MV-4-11 (cell line): Measurements from ENCODE around the gene NAPB.
"Not testable (repeated sequence)": the region's sequence is repeated elsewhere in the genome, so short reads cannot be mapped to it uniquely, and the experiment has no call there.

Experiments used
- DNase-seq: peaks from one replicate; lab custom pipeline; 2025; lab: John Stamatoyannopoulos, UW

NAPB gene

DNA sequence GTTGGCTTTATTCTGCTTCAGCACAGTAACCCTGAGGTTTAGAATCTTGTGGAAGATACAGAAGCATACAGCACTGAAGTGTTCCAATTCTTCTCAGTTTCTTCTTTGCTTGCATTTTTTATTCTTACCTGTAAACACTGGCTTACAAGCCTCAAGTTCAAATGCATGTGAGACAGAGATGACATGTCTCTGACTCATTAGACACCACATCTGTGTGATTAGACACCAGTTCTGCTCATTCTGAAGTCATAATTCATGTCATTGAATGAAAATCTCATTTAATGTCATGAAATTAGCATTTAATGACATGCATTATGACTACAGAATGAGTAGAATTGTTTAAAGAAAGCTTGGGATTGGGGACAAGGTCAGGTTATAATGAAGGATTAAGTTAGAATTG, 53.5 kb downstream of the NAPB start:
- no peak for DNase-seq

DNA sequence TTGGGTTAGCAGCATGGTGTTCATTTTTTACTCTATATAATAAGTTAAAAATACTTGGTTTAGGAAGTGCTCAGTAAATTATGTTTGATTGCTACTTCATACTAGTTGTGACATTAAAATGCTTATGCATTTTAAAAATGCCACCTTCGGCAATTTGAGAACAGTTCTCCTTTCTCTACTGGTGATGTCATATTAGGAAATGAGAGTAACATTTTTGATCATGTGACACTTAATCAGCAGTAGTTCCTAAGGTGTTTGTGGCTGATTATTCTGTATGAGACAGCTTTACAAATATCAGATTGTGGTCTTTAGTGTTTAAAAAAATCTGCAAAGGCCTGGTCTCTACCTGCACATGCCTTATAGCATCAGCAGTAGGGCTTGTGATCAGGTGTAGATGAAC, 54.9 kb downstream of the NAPB start:
- peak; percentile 62 for DNase-seq

DNA sequence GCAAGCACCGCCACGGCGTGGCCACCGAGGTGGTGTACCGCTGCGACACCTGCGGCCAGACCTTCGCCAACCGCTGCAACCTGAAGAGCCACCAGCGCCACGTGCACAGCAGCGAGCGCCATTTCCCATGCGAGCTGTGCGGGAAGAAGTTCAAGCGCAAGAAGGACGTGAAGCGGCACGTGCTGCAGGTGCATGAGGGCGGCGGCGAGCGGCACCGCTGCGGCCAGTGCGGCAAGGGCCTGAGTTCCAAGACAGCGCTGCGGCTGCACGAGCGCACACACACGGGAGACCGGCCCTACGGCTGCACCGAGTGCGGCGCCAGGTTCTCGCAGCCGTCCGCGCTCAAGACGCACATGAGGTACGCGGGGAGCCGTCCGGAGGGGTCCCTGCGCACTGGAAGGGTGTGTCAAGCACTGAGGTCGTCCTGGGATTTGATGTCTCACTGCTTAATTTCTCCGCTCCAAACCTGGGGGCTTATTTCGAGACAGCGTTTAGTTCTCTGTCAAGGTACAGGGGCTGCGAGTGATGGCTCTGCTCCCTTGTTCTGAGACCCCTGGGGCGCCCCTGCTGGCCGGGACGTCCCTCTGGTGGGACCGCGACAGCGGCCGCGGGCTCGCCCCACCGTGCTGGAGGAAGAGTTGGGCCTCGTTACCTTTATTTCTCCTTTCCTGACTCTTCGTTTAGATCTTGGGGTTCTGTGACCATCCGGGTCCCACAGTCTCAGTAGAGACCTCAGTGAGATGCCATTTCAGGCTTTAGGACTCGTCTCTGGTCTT, 55.7 kb downstream of the NAPB start:
- no peak for DNase-seq

DNA sequence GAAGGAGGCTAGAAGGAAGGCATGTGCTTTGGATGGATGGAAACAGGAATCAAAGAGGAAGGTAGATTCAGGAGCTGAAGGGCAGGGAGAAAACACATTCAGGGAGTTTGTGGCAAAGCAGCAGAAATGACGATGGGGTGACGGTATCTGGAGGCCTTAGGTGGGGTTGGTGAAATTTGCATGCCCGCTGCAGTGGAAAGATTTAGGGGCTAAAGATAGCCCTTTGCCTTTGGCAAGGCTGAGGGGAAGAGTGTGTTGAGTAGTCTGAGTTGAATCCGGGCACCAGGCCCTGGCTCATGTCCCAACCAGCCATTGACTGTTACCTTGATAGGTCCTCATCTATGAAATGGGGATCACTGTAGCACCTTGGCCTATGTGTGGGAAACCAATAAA, 58.0 kb downstream of the NAPB start:
- DNase-seq, result no peak

DNA sequence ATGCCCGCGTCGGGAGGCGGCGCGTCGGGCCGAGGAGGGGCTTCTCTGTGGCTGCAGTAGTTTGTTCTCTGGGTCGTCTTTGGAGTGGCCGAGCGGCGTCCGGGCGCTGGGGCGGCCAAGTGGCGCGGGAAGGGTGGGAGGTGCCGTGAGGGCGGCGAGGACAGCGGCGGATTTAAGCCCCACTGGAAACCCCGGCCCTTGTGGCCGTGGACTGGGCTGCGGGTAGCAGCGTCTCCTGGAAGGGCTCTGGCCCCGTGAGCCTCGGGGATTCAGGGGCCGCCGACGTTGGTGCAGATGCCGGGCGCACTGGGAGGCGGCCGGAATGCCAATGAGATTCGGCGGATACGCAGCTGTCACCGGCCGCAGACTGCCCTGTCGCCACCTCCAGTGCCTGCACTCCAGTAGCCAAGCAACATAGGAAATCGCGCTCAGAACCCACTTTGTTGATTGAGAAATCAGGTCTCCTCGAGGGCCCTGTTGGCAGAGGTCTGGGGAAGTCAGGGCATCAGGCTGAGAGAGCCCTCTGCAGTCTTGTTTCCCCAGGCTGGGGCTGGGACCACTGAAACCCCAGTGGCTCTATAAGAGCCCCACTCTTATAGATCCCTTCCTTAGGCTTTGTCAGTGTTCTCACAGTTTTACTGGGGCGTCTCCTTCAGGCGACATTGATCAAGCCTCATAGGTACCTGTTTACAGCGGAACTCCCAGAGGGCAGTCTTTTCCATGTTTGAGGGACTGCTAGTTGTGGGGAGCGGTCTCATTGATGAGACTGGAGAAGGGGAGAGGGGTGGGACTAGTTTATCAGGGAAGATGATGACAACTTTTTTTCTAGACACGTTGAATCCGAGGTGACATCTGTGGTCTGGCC, 58.7 kb downstream of the NAPB start:
- DNase-seq, result peak; percentile 77

DNA sequence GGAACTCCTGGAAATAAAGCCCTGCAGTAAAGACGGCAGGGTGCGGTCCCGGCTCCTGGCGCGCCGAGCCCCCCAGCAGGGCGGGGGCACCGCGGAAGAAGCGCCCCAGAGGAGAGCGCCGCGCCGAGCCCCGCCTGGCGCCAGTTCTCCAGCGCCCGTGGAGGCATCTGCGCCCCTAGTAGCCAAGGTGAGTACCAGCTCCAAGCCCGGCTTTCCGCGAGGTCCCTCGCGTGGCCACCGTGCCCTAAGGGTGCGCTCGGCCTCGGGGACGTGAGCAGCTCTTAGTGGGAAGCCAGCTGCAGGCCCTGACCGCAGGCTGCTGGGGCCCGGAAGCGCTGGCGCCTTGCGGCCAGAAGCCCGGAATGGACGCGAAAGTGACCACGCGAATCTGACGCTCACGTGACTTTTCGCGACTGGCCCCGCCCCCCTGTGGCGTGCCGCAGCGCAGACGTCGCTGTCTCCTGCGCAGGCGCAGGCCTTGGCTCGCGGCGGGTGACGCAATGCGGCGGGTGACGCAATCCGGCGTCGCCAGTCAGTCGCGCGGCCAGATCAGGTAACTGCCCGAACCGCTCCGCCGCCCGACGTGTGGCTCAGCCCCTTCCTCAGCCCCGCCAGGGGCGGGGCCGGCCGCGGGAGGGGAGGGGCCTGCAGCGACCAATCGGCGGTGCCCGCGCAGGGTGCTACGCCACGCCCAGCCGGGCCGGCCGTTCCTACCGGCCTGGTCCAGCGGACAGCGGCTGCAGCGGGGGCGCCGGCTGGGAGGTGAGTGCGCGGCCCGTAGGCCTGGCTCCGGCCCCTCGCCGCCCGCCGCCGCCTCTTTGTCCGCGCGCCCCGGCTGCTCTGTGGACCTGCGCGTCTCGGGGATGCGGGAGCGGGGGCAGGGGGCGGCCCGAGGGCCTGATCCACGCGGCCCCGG, 59.6 kb downstream of the NAPB start, which contains the start of gene GZF1:
Gene GZF1, plus strand, starts transcription at position 707 of the 916 bp plus-strand sequence. CDS start 2,202 bp downstream, outside the sequence.
- peak; percentile 97 for DNase-seq

DNA sequence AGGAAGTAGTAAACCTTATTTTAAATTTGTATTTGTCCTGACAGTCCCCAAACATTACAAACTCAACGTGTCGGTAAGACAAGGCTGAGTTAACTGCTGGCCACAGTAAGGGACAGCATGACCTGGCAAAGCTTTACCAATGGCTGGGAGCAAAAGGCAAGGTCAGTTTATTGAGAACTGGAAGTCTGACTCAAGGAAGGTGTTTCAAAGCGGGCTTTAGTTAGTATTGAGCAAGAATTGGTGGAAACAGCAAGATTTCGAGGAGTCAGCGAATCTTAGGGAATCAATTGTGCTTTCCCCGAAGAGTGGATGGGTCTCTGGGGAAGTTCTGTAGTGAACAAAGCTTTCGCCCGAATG, 60.2 kb downstream of the NAPB start:
- DNase-seq, result no peak

DNA sequence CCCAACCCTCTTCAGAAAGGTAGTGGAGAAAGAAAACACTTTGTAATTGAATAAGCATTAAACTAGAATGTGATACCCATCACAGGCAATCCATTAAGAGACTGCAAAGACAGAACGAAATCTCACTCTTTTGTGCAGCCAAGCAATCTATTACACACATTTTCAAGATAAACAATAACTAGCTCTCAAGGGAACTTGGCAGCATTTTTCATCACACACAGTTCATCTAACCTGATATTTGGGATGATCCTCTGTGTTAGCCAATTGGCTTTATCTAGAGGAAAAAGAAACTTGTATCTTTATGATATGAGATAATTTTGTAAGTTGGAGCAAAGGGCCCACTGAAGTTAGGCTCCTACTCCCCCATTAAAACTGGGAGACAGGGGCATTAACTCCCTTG, 60.8 kb downstream of the NAPB start:
- no peak for DNase-seq

DNA sequence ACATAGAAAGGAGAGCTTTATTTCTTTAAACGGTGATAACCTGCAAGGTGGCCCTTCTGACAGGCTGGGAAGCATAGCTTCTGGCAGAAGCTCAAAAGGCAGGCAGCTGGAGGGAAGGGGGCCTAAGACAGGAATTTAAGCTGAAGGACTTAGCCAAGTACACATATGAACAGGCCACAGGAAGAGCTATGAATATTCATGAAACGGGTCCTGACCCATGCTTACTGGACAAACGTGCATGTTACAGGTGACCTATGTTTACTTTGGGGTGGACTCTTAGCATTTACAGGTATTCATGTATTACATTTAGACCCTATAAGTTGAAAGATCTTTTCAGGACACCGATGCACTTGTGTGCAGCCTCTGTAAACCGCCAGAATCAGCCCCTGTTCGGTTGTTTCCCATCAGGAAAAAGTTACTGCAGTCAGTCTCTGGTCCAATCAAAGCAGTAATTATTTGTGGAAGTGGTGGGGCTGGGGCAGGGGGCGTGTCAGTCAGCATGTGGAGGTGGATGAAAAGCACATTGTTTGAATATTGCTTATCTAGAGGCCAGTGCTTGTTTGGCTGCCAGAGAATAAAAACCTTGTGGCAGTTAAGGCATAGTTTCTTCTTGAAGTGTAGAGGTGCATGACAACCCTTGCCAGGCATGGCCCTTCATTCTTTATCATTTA, 62.2 kb downstream of the NAPB start:
- DNase-seq, result no peak

DNA sequence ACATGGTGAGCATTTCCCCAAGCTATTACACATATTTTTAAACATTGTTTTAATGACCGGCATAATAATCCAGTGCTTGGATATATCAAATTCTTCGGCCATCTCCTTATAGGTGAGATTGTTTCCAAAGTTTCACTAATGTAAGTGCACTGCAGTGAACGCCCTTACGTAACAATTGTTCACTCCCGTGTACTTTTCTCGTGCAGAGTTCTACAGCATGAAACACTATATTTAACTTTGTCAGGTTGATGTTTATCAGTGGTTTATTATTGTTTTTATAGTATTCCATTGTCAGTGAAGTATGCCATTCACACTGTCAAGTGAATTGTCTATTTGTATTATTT, 62.8 kb downstream of the NAPB start:
- DNase-seq, result no peak

DNA sequence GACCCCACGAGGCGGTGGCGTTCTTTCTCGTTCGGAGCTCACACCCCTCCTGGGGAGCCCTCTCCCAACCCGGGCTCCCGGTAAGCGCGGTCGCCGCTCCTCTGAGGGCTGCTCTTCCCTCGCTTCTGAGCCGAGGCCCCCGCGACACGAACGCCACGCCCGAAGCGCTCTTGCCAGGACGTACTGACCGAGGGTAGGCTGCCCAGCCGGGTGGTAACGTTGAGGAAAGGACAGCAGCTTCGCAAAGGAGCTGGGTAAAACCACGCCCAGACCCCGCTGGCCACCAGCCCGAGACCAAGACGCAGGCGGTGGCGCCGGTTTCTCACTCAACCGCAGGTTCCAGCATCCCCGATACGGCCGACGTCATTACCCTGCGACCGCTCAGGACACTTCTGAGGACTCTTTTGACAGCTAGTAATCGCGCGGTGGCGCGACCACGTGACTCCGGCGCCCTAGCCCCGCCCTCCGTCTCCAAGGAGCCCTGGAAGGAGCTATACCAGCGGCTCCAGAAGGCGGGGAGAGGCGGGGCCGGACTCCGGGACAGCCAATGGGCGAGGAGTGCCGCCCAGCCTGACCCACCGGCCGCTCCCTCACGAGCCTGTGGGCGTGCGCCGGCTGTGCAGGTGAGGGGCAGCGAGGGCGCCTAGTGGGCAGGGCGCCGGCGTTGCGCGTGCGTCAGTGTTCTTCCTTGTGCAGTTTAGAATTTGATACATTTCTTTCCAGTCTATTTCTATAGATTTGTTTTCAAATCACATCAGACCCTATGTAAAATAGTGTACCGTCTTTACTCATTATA, 63.3 kb downstream of the NAPB start:
- peak; percentile 99 for DNase-seq

DNA sequence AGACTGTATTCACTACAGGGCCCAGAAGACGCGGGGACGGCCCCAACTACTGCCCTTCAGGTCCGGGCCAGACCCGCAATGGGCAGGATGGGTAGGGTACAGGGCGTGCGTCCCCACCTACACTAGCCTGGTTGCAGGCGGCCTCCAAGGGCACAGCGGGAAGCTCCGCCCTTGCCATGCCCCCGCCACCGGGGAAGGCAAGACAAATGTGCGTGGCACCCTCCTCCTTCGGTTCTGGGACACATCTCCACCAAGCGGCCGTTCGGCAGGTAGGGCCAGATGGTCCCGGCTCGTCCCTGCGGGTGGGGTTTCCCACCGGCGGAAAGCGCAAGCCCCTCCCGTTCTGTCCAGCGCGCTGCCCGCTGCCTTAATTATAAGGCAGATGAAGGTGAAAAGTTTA, 65.1 kb downstream of the NAPB start:
- no peak for DNase-seq

DNA sequence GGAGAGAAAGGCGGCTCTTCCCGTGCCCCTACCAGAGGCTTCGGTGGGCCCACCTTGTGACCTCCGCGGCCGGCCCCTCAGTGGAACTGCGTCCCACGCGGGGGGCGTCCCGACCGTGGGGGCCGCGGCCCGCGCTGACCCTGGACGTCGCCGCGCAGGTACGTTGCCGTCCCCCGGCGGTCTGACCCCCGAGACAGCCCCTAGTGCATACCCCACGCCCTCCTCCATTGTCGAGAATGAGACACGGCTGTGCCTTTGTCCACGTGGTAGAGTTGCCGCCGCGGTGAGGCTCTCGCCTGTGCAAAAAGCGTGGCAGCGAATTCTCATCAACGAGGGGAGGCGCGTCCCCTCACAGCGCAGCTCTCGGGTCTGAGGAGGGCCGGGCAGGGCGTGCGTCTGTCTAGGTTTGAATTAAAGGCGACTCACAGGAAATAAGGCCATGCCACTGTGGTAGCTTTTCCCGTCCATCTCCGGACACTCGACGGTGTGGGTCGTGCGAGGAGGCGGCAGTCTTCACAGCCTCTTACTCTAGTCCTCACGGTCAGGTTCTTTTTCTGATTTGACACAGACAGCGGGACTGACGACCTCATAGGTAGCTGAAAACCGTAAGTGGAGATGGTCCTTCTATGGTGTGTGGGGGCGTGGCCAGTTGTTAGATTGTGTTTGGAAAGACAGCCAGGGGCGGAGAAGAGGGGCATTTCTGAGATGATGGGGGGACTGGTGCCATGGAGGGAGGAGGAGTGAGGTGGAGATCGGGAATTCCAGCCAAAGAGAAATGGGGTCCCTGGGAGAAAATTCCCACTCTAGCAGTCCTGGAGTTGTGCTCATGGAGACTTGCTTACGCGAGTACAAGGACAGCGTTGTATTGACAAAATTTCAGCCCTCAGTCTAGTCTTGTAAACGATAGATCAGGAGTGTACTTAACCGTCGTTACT, 70.1 kb downstream of the NAPB start:
- peak; percentile 18 for DNase-seq

DNA sequence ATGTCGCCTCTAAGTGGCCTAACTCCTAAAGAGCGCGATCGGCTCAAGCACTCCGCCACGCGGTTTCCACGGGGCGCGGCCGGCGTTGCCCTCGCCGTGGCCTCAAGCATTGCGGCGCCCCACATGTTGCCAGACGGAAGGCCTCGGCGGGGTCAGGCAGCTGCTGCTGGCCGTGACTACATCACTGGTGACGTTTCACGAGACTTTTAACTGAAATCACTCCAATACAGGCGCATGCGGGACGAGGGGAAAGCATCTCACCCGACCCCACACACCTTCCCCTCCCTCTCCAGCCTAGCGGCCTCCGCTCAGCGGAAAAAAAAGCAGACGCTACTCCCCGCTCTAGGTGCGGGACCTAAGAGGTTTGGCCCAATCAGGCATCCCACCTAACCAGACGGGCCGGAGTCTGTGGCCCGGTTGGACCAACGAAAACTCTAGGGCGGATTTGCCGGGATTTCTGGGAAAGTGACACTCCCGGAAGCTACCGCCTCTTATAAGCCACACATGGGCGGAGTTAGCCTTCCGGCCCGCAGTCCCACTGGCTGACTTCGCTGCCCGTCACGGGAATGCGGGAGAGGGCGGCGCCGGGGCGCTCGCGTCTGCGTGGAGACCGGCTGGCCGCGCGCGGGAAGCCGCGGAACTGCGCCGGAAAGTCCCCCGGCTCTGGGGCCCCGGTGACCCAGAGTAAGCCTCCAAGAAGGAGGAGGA, 70.9 kb downstream of the NAPB start, which contains the start of gene NXT1:
Gene NXT1, plus strand, starts transcription at position 596 of the 708 bp plus-strand sequence. CDS start 3,251 bp downstream, outside the sequence.
- DNase-seq, result peak; percentile 99

DNA sequence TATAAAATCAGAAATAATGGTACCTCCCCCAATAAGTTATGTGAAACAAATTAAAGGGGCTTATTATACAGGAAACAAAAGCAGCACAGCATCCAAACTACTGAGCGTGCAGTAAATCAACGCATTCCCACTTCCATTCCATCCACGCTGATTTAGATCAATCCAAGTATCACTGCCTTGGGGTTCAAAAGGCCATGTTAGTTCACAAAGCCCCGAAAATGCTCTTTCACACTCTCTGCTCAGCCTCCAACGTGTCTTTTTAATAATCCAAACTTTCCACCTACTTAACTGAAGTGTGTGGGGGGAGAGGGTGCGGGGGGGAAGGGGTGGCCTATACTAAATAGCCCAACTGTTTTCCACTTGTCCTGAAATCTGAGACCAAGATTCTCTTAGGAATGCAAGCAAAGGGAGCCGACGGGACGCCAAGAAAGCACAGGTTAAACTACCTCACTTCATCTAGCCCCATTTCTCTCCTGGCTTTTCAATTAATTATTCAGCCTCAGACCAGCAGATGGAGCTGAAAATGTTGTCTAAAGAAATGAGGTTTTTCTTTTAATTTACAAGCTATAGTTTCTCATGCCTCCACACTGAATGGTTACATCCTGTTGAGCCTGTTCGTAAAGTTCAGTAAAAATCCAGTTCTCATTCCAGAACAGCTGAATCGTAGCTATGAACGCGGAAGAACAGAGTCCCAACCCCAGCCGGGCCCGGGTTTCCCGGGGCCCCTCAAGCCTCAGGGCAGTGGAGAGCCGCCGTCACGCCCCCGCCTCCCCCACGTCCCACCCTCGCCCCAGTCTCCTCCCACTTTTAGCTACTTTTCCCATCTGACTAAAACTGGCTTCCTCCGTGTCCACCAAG, 71.7 kb downstream of the NAPB start:
- DNase-seq, result peak; percentile 66

DNA sequence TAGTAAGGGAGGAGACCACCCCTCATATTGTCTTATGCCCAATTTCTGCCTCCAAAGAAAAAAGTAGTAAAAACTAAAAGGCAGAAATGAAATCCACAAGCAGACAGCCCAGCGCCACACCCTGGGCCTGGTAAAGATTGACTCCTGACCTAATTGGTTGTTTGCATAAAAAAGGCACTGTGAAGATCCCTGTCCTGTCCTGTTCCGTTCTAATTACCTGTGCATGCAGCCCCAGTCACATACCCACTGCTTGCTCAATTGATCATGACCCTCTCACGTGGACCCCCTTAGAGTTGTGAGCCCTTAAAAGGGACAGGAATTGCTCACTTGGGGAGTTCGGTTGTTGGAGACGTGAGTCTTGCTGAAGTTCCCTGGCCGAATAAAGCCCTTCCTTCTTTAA, 72.8 kb downstream of the NAPB start:
- not testable (repeated sequence) for DNase-seq

DNA sequence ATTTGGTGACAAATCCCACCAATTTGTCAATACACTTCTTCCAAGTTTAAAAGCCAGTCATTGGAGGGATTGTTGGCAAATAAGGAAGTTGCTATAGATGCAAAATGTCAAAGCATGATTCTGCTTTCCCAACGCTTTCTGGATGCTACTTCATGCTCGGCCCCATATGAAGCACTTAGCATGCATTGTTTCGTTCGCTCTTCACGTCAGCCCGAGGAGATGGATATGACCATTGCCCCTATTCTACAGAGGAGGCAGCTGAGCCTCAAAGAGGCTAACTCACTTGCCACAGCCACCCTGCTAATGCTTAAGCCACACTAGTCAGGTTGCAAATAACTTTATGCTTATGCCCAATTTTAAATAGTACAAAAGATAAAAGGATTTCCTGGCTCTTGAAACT, 73.5 kb downstream of the NAPB start:
- no peak for DNase-seq

DNA sequence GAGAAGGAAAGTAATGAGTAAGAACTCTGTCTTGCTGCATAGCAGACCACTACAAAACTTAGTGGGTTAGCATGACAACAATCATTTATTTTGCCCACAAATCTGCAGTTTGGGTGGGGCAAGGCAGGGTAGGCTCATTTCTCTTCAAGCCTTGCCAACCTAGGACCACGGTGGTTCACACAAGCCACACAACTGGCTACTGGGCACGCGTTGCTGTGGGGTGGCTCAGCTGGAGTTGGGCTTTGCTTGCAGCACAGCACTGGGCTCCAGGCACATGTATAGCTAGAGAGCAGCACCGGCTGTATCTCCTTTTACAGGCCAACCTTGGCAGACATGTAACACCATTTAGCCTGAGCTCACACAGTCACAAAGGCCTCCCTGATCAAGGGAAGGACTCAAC, 75.3 kb downstream of the NAPB start:
- DNase-seq, result no peak
